HG02588 (cell line): ENCODE results near the gene SUMO3.

Experiments used
- ATAC-seq: cut with Tn5 transposase; IDR thresholded peaks from one replicate; pipeline ENCODE4 v1.9.1; 2021; ENCODE audit warnings: mild to moderate bottlenecking, moderate library complexity; ENCODE audit not compliant: unreplicated experiment

SUMO3 gene

GRCh38 chr21:44780767-44781459 lies 36.9 kb downstream of the SUMO3 start:
- no peak for ATAC-seq

DNA sequence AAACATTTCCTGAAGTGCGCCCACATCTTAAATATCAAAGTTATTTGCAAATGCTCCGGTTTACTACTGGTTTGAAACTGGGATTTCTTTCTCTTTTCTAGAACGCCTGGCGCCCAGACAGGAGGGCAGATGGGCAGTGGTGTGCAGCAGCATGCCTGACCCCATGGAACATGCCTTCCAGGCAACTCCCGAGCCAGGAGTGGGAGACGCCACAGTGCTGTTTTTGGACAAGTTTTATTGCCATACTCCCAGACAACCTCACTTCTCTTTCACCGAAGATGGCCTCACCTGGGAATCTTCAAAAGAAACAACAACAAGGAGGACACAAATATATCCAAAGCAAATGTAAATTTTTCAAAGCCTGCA lies 37.7 kb downstream of the SUMO3 start:
- ATAC-seq: no peak

DNA sequence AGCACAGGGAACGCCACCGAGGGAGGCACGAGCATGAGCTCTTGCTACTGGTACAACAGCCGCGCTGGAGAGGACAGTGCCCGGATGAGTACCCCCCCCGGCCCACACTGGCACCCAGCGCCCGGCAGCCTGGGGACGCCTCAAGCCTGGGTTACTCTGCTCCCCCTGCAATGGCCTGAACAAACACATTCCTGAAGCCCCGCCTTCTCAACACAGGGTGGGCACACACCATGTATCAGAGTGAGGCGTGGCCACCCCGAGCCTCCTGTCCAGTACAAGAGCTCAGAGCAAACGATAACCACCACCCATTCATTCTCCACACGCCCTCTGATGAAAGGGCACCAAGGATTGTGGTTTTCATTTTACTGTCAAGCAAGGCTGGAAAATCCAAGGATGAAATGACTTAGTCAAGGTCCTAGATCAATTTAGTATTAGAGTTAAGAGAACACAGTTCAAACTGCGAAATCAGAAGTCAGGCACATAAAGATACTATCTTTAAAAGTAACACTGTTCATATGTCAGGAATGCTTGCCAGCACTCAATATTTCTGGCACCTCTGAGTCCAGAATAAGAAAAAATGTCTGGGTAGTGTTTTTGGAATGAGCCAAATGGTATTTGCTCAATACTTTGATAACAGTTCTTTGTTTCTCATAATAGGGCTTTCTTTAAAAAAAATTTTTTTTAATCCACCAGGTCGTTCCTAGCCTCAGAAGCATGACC lies 38.3 kb downstream of the SUMO3 start:
- ATAC-seq: no peak

DNA sequence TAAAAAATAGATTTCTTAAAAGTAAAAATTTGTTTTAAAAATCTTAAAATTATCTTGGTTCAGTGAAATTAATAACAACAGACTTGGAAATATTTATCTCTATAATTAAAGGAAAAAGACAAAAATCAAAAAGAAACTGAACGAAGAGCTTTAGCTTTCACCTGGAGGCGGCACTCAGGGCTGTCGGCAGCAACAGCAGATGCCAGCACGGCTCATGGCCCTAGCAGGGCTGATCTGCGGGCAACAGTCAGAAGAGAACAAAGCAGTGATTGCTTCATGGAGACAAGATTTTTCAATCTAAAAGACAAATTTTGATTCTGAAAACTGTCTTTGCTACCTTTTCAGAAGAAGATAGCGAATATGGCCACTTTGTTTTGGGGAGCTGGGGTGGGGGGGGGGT lies 38.9 kb downstream of the SUMO3 start:
- ATAC-seq: no peak

DNA sequence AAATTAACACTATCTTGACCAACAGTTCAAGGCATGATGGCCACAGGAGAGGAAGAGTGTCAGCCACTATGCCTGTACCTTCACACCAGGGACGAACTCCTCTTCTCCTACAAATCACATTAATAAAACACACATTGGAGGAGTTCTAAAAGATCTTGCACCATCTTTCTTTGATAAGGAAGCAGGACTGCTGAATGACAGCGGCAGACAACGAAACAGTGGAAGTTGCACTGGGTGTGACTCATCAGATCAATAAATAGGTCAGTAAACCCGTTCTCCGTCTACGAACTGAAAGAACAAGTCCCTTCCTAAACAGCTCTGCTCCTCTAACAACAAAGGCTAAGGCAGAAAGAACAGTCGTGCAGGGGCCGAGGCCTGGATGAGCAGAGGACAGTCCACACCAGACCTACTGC lies 39.4 kb downstream of the SUMO3 start:
- ATAC-seq: no peak

DNA sequence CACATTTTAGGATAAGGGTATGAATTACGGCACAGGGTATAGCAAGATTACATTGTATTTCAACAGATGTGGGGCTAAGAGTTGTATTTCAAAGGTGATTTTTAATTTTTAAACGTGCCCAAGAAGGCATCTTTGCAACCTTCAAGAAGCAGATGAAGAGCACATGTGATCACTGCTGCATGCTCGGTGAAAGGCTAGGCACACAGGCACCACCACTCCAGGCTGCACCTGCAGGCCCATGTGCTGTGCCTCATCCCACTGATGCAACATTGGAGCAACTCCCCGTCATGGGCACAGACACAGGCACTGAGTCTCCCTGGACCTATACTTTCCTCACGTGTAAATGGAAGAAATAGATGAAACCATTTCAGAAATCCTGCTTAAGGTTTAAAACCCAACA lies 39.8 kb downstream of the SUMO3 start:
- ATAC-seq: no peak

DNA sequence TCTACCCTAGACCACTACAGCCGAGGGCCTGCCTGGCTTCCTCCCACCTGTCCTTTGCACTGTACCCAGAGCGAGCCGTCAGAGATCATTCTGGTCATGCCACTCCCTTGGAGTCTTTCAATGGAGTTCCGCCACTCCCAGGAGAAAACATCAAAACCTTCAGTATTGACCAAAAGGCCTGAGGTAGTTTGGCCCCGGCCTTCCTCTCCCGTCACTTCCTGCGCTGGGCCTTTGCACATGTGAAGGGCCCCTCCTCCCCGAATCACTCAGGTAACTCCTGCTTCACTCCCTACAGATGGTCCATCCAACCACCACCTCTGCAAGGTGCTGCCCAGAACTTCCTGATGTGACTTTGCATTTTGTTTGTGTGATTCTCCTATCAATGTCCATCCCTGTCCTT lies 42.9 kb downstream of the SUMO3 start:
- ATAC-seq: no peak

DNA sequence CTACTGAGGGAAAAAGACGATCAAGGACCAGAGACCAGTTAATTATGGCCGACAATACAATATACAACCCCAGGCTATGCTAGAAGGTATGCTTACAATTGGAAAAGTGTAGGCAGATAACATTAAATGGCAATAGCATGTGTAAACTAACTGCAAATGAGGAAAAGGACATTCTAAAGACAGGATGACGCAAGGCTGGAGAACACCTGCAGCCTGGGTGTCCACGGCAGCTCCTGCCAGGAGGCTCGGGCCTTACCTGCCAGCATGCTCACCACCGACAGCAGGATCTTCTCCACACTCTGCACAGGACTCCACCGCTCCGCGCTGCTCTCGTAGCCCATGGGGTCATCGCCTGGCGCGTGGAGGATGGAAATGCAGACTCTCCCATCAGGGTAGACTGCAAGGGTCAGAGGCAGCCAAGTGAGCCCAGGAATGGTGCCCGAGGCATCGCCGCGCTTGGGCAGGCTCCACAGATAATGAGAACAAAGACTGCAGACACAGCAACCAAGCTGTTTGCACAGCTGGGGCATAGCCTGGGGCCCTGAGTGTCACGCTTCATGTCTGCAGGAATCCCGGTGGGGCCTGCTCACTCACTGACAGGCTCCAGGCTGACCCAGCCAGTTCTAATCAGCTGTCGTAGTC lies 44.5 kb downstream of the SUMO3 start:
- ATAC-seq: no peak

GRCh38 chr21:44771896-44772525 lies 45.9 kb downstream of the SUMO3 start:
- no peak for ATAC-seq

GRCh38 chr21:44767834-44768831 lies 49.7 kb downstream of the SUMO3 start:
- ATAC-seq: no peak

GRCh38 chr21:44766818-44767354 lies 51.0 kb downstream of the SUMO3 start:
- ATAC-seq: no peak

- ATAC-seq: no peak
Measured at GRCh38 chr21:44766014-44766817, 51.6 kb downstream of the SUMO3 start.

DNA sequence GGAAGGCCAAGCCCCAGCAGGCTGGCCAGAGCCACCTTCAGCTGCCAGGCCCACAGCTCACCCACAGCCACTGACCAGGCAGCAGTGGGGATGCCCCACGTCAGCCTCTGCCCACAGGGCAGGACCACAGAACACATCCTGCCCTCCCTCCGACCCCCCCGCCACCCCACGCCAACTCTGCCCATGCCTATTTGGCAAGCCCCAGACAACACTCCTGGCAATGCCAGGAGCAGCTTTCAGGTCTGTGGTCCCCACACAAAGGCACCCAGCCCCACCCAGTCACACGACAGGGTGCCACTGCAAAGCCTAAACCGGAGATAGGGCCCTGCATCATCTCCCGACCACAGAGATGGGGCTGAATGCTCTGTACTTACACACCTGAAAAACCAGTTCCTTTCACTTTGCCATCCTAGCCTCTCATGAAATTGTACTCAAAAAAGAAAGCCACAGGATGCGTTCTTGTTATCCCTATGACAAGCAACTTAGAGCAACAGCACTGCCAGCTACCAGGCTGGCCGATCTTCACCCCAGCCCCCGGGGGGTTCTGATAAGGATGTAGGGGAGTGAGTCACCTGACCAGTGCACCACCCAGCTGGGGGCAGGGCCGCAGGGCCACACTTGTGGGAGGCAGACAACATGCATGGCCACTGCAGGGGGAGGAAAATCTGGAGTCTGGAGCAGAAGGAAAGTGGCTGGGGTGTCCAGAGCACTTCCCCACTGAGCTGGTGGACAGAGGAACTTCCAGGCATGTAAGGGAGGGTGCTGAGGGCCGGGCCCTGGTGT lies 52.4 kb downstream of the SUMO3 start:
- no peak for ATAC-seq

GRCh38 chr21:44764319-44765230 lies 53.3 kb downstream of the SUMO3 start:
- no peak for ATAC-seq

DNA sequence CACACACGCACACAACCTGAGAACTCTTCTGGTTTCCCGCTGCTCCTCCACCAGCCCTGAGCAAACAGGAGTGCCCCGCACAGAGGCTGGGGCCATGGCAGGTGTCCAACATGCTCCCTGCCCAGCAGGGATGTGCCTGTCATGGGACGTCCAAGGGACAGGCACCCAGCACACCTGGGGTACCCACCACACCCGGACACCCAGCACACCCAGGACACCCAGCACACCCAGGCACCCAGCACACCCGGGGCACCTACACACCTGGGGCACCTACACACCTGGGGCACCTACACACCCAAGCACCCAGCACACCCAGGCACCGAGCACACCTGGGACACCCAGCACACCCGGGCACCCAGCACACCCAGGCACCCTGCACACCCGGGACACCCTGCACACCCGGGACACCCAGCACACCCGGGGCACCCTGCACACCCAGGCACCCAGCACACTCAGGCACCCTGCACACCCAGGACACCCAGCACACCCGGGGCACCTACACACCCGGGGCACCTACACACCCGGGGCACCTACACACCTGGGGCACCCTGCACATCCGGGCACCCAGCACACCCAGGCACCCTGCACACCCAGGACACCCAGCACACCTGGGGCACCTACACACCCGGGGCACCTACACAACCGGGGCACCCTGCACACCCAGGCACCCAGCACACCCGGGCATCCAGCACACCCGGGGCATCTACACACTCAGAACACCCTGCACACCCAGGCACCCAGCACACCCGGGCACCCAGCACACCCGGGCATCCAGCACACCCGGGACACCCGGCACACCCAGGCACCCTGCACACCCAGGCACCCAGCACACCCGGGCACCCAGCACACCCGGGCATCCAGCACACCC lies 54.2 kb downstream of the SUMO3 start:
- ATAC-seq: no peak

DNA sequence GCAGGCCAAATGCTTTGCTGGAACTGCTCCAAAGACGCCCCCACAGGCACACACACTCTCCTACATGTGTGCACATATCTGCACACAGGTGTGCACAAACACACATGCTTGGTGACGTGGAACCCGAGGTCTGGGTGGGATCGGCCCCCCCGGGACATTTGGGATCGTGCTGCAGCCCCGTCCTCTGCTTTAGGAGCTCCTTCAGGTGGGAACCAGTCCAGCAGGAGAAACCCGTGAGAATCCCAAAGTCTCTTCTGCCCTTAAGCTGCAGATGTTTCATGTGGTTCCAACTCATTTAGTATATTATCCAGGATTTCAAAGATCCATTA lies 54.8 kb downstream of the SUMO3 start:
- ATAC-seq: no peak
